Trophoblast cell (in vitro differentiated cells and primary cell): Measurements from ENCODE around the gene VEGFD.

Experiments used
- DNase-seq, 2 donors: peaks; one replicate each; pipeline ENCODE4 v3.0.0-alpha.2; 2016
- H2AFZ ChIP-seq: 2 replicates; pipeline ENCODE4 v1.6.1; 2013; ENCODE audit warnings: low read length, moderate library complexity, mild to moderate bottlenecking; ENCODE audit not compliant: insufficient read depth, poor library complexity
- H2AK5ac ChIP-seq: 2 replicates; pipeline ENCODE4 v1.6.1; 2013; ENCODE audit warnings: mild to moderate bottlenecking, low read length
- H2BK120ac ChIP-seq: 2 replicates; pipeline ENCODE4 v1.6.1; 2013; ENCODE audit warnings: low read length, mild to moderate bottlenecking, moderate library complexity; ENCODE audit not compliant: insufficient read depth, poor library complexity
- H2BK12ac ChIP-seq: 2 replicates; pipeline ENCODE4 v1.6.1; 2013; ENCODE audit warnings: mild to moderate bottlenecking, low read length, moderate library complexity
- H2BK5ac ChIP-seq: 2 replicates; pipeline ENCODE4 v1.6.1; 2013; ENCODE audit warnings: low read length, low read depth, moderate library complexity, mild to moderate bottlenecking; ENCODE audit not compliant: poor library complexity
- H3K14ac ChIP-seq: 2 replicates; pipeline ENCODE4 v1.6.1; 2013; ENCODE audit warnings: mild to moderate bottlenecking, low read length
- H3K18ac ChIP-seq: 2 replicates; pipeline ENCODE4 v1.6.1; 2013; ENCODE audit warnings: mild to moderate bottlenecking, low read length
- H3K23ac ChIP-seq: 2 replicates; pipeline ENCODE4 v1.6.1; 2013; ENCODE audit warnings: low read length
- H3K27ac ChIP-seq: 2 replicates; pipeline ENCODE4 v1.5.1; 2013; ENCODE audit warnings: low read depth, mild to moderate bottlenecking, inconsistent platforms, low read length, moderate library complexity
- H3K27me3 ChIP-seq: 2 replicates; pipeline ENCODE4 v1.6.1; 2013; ENCODE audit warnings: inconsistent platforms, mild to moderate bottlenecking, low read length, moderate library complexity; ENCODE audit not compliant: insufficient read depth
- H3K36me3 ChIP-seq, 2 experiments: 1 replicate in 1 of 2; 2 replicates in 1 of 2; pipeline ENCODE4 v1.6.1; 2013; ENCODE audit warnings: low read length in 2 of 2, mild to moderate bottlenecking in 2 of 2, moderate library complexity in 1 of 2; ENCODE audit not compliant: insufficient read depth in 2 of 2, control insufficient read depth in 1 of 2
- H3K4ac ChIP-seq: 2 replicates; pipeline ENCODE4 v1.6.1; 2013; ENCODE audit warnings: low read depth, mild to moderate bottlenecking, low read length, moderate library complexity
- H3K4me1 ChIP-seq, 2 experiments: 1 replicate in 1 of 2; 2 replicates in 1 of 2; pipeline ENCODE4 v1.6.1; 2013; ENCODE audit warnings: low read length in 2 of 2, mild to moderate bottlenecking in 2 of 2, moderate library complexity in 1 of 2; ENCODE audit not compliant: insufficient read depth in 2 of 2, control insufficient read depth in 1 of 2
- H3K4me2 ChIP-seq: 2 replicates; pipeline ENCODE4 v1.6.1; 2013; ENCODE audit warnings: inconsistent platforms, mild to moderate bottlenecking, low read length, moderate library complexity
- H3K4me3 ChIP-seq: 2 replicates; pipeline ENCODE4 v1.5.1; 2013; ENCODE audit warnings: mild to moderate bottlenecking, low read depth, low read length, inconsistent platforms
- H3K79me1 ChIP-seq: one replicate; pipeline ENCODE4 v1.6.1; 2013; ENCODE audit warnings: low read length
- H3K79me2 ChIP-seq: 2 replicates; pipeline ENCODE4 v1.6.1; 2013; ENCODE audit warnings: low read length, mild to moderate bottlenecking; ENCODE audit not compliant: control insufficient read depth, insufficient read depth, poor library complexity
- H3K9ac ChIP-seq: 2 replicates; pipeline ENCODE4 v1.6.1; 2013; ENCODE audit warnings: mild to moderate bottlenecking, low read length
- H3K9me3 ChIP-seq: 2 replicates; pipeline ENCODE4 v1.6.1; 2013; ENCODE audit warnings: low read depth, mild to moderate bottlenecking, control low read depth, inconsistent platforms, low read length; ENCODE audit not compliant: insufficient read depth
- H4K12ac ChIP-seq: 2 replicates; pipeline ENCODE4 v1.6.1; 2013; ENCODE audit warnings: low read depth, mild to moderate bottlenecking, low read length, moderate library complexity
- H4K8ac ChIP-seq: 2 replicates; pipeline ENCODE4 v1.6.1; 2013; ENCODE audit warnings: low read depth, mild to moderate bottlenecking, low read length, moderate library complexity
- H4K91ac ChIP-seq: one replicate; pipeline ENCODE4 v1.6.1; 2013; ENCODE audit warnings: low read depth, mild to moderate bottlenecking, low read length, moderate library complexity
- WGBS: extraction: QIAGEN DNeasy Blood & Tissue Kit; methylation state at CpG from one replicate; pipeline ENCODE4 v1.1.7; 2013; ENCODE audit warnings: missing lambda C conversion rate; ENCODE audit not compliant: insufficient read length, insufficient coverage; ENCODE audit errors: extremely low coverage; 5-methylcytosine and 5-hydroxymethylcytosine counted together

VEGFD gene

DNA sequence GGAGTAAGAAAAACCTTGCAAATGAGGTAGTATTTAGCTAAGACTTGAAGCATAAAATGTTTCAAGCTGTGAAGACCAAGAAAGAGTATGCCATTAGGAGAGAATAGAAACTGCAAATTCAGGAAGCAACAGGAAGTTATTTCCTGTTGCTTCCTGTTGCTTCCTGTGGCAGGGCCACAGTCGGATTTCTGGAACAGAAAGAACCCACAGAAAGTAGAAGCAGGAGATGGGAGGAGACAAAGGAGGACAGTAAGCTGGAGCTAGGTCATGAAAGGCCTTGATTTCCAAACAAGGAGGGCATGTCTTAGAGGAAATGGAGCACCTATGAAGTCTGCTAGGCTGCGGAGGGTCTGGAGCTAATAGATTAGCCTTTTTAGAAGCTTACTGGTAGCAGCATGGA, 86.0 kb downstream of the VEGFD start:
- Histone ChIP-seq H4K12ac (no peak overlapping the region), H2BK5ac (no peak overlapping the region), H3K27ac (no peak overlapping the region), H3K4ac (no peak overlapping the region), H4K8ac (no peak overlapping the region), H3K9me3 (no peaks in the 10 kb centered on the region), H3K18ac (no peak overlapping the region), H2BK120ac (no peak overlapping the region), H3K23ac (no peak overlapping the region), H3K14ac (no peak overlapping the region), H3K36me3 (no peaks in the 10 kb centered on the region), H4K91ac (no peak overlapping the region), H3K4me1 (peaks cover 0 to 2% of the 10 kb centered on the region in 2 experiments), H2AFZ (no peak overlapping the region), H2BK12ac (no peak overlapping the region), H3K79me2 (no peaks in the 10 kb centered on the region), H3K9ac (no peak overlapping the region), H3K79me1 (no peaks in the 10 kb centered on the region), H2AK5ac (no peak overlapping the region), H3K4me2 (no peak overlapping the region), H3K4me3 (no peak overlapping the region), H3K27me3 (no peaks in the 10 kb centered on the region)
- WGBS, result no CpG with 5 or more reads among the region's 2 CpGs
- no peak for DNase-seq
